Mucosa of descending colon (tissue), 3 donors: ENCODE results near the gene DYRK1A. TPM values are rescaled to one million over a fixed set of nuclear protein-coding genes. Genes with fewer than 3 reads are reported as not detected.
A peak's percentile ranks its signal among the peaks of the same experiment; 100 is the strongest.

ENCODE experiments used
- ATAC-seq: fragments of 200-7000 bp; cut with Tn5 transposase; one replicate; pipeline ENCODE4 v1.9.1; 2020; ENCODE audit warnings: mild to moderate bottlenecking, moderate library complexity
- DNase-seq, 3 donors: peaks; one replicate each; pipeline ENCODE4 v3.0.0-alpha.2; 2020
- H3K36me3 ChIP-seq: fragments of 200-600 bp; one replicate; pipeline ENCODE4 v1.8.0; 2021; ENCODE audit warnings: low read depth, mild to moderate bottlenecking
- H3K4me1 ChIP-seq: fragments of 200-600 bp; one replicate; pipeline ENCODE4 v1.8.0; 2021; ENCODE audit warnings: low read depth, mild to moderate bottlenecking
- H3K4me3 ChIP-seq: fragments of 200-600 bp; one replicate; pipeline ENCODE4 v1.8.0; 2021; ENCODE audit warnings: mild to moderate bottlenecking
- H3K9me3 ChIP-seq: fragments of 200-600 bp; one replicate; pipeline ENCODE4 v1.8.0; 2021; ENCODE audit warnings: mild to moderate bottlenecking
- intact Hi-C, 2 donors: fragments of 100-400 bp; cut with DNase I in 1 of 2; cut with micrococcal nuclease in 1 of 2; formaldehyde crosslinking; loops; one replicate each; pipeline versions ENCODE4 v1.11.0 to v1.11.1; 2022; cut with DNase I, micrococcal nuclease
- total RNA-seq, 3 donors: library from RNA; stranded (reverse); fragmentation: NEBNext Ultra II Directional in 2 of 3; extraction: Animal tissue kit (Norgen Biotek cat#: 25700) in 2 of 3; gene quantifications; one replicate each; pipeline versions ENCODE4 v1.2.1 to v1.2.4, GENCODE V29; 2021 to 2023
- TF ChIP-seq, protein P1 (sequence below): fragments of 200-600 bp; IDR thresholded peaks from one replicate; pipeline ENCODE4 v1.8.0; 2022; ENCODE audit warnings: antibody characterized with exemption, mild to moderate bottlenecking
- donor health status: DM: no; HTN: no; CAD: no; lungs with moderate emphysema.
- donor health status: DM: no; HTN: no; CAD: no.
- donor health status: DM: no; HTN: yes; CAD: no.

The DYRK1A gene
- total RNA-seq, 3 donors from 2014 or later = 61.2 to 76.5 (median 72.7) TPM

DNA sequence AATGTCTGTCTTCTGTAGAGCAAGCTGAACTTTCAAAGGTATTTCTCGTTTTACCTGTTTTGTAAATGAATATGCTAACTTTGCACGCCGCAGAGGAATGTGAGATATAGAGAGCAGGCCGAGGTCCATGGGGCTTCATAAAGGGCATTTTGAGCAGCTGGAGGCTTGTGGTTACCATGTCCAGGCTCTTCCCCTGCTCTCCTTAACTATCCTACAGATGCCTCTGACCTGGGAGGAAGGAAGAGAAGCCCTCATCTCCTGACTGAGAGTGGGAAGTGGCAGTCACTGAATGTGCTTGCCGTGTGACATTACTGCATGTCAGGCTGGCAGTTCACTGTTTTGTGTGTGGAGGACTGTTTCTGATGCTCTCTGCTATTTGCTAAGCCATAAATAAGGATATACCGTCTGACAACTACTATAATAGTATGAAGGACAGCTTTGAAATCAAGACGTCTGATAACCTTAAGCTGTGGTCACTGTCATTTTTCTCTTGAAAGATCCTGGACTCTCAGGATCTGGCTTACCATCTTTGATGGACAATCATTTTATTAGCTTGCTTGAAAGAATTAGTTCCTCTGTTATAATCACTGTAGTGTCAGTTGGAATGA, 92.2 kb downstream of the DYRK1A start:
- peak; percentile 10 for ATAC-seq
- Histone ChIP-seq H3K36me3 (no peaks in the 10 kb centered on the region), H3K4me1 (peaks cover 27% of the 10 kb centered on the region), H3K4me3 (no peak overlapping the region), H3K9me3 (no peaks in the 10 kb centered on the region)
- DNase-seq = no peak
- TF ChIP-seq, protein P1, sequence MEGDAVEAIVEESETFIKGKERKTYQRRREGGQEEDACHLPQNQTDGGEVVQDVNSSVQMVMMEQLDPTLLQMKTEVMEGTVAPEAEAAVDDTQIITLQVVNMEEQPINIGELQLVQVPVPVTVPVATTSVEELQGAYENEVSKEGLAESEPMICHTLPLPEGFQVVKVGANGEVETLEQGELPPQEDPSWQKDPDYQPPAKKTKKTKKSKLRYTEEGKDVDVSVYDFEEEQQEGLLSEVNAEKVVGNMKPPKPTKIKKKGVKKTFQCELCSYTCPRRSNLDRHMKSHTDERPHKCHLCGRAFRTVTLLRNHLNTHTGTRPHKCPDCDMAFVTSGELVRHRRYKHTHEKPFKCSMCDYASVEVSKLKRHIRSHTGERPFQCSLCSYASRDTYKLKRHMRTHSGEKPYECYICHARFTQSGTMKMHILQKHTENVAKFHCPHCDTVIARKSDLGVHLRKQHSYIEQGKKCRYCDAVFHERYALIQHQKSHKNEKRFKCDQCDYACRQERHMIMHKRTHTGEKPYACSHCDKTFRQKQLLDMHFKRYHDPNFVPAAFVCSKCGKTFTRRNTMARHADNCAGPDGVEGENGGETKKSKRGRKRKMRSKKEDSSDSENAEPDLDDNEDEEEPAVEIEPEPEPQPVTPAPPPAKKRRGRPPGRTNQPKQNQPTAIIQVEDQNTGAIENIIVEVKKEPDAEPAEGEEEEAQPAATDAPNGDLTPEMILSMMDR = no peak
- intact Hi-C loops = no loop called here

DNA sequence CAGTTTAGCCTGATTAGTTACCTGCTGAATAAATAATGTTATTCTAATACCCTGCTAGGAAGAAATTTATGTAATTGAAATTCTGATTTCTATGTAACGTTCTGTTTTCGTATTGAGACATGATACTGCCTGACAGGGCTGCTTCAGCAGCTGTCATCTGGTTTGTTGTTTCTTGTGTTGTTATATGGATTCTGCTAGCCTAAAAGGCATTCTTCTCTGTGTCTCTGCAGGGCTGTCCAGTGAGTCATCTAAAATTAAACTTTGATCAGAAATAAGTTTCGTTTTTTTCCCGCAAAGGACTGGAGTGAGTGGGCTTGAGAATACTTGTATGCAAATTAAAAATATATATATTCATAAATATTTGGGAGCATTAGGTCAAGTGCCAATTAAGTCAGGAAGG, 93.0 kb downstream of the DYRK1A start:
- no peak for DNase-seq
- intact Hi-C loops = no loop called here
- TF ChIP-seq, protein P1 = no peak
- peaks cover 27% of the 10 kb centered on the region for H3K4me1 ChIP-seq
- no peak overlapping the region for H3K4me3 ChIP-seq
- no peaks in the 10 kb centered on the region for H3K9me3 ChIP-seq
- H3K36me3 ChIP-seq = no peaks in the 10 kb centered on the region
- no peak for ATAC-seq

DNA sequence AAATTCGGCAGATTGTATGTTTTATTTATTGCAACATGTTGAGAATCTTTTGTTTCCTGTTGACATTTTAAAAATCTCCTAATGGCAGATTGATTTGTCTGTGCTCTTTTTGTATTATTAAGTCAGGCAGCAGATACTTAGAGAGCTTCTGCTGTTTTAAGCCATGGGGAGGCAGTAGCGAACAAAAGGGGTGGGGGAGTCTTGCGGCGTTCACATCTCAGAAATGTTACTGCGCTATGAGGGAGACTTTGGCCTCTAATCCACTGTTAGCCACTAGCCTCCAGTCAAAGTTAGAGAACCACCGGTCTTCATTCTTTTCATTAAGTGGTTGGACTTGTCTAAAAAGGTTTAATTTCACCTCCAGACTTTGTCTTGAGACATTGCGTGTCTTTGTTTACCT, 93.6 kb downstream of the DYRK1A start:
- TF ChIP-seq, protein P1 = no peak
- ATAC-seq (no peak), DNase-seq (no peak)
- intact Hi-C loops = no loop called here
- no peak overlapping the region for H3K4me3 ChIP-seq
- no peaks in the 10 kb centered on the region for H3K36me3 ChIP-seq
- peaks cover 24% of the 10 kb centered on the region for H3K4me1 ChIP-seq
- no peaks in the 10 kb centered on the region for H3K9me3 ChIP-seq

DNA sequence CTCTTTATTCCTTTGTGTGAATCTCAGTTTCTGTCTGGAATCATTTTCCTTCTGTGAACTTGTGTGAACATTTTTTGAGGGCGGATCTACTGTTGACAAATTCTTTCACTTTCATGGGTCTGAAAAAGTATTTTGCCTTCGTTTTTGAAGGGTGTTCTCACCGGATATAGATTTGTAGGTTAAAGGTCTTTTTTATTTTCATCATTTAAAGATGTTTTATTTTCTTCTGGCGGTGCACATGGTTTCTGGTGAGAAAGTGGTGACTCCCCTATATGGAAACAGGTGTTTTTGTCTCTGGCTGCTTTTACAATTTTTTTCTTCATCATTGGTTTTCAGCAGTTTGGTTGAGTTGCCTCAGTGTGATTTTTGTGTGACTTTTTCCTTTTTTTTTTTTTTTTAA, 94.9 kb downstream of the DYRK1A start:
- Histone ChIP-seq H3K4me1 (peaks cover 22% of the 10 kb centered on the region), H3K9me3 (no peaks in the 10 kb centered on the region), H3K36me3 (no peaks in the 10 kb centered on the region), H3K4me3 (no peak overlapping the region)
- ATAC-seq = no peak
- TF ChIP-seq, protein P1 = no peak
- intact Hi-C loops = no loop called here
- no peak for DNase-seq

DNA sequence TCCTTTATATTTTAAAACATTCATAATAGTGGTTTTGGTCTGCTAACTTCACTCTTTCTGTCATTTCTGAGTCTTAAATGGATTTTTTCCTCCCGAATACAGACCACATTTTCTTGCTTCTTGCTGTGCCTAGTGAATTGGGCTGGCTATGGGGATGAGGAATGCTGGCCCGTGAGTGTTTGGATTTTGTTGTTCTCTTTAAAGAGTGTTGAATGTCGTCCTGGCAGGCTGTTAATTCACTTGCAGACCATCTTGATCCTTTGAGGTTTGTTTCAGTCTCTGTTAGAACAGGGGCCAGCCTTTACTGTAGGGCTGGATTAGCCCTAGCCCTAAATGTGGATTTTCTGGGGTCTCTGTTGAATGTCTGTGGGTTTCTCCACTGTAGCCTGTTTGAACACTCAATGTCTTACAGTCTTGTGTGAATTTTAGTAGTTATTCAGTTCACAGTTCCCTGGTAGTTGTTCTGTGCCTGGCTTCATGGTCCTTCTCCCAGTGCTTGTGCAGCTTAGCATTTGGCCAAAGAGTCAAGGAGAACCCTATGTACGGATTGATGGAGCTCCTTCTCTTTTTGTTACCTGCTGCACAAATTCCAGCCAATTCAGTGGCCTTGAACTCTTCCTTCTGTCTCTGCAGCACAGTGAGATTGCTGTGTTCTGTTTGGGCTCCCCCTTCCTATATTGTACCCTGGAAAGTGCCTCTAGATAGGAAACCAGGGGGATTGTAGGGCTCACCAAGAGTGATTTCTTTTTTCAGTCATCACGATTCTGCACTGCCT, 95.7 kb downstream of the DYRK1A start:
- no peaks in the 10 kb centered on the region for H3K36me3 ChIP-seq
- ATAC-seq = no peak
- DNase-seq = no peak
- peaks cover 22% of the 10 kb centered on the region for H3K4me1 ChIP-seq
- no peaks in the 10 kb centered on the region for H3K9me3 ChIP-seq
- intact Hi-C loops = no loop called here
- TF ChIP-seq, protein P1 = no peak
- H3K4me3 ChIP-seq = no peak overlapping the region
